Vagina (tissue), 2 donors: ENCODE data around the gene SLCO2A1. TPM values are rescaled to one million over a fixed set of nuclear protein-coding genes. Genes with fewer than 3 reads are reported as not detected.

Experiments
- DNase-seq, 2 donors: peaks; one replicate each; pipeline ENCODE4 v3.0.0-alpha.2; 2017; ENCODE audit errors: extremely low spot score in 2 of 2
- H3K27ac ChIP-seq: fragments of 200-600 bp; sonication (generic); one replicate; pipeline ENCODE4 v1.5.1; 2019
- H3K27me3 ChIP-seq: fragments of 200-600 bp; sonication (generic); one replicate; pipeline ENCODE4 v1.5.1; 2019
- H3K36me3 ChIP-seq, 2 donors: fragments of 200-600 bp; sonication (generic); one replicate each; pipeline ENCODE4 v1.5.1; 2017 to 2019
- H3K4me1 ChIP-seq: fragments of 200-600 bp; sonication (generic); one replicate; pipeline ENCODE4 v1.5.1; 2019
- H3K4me3 ChIP-seq, 2 donors: fragments of 200-600 bp; sonication (generic); 1 replicate in 1 of 2; 2 replicates in 1 of 2; pipeline ENCODE4 v1.5.1; 2016 to 2019
- H3K9me3 ChIP-seq: fragments of 200-600 bp; sonication (generic); one replicate; pipeline ENCODE4 v1.5.1; 2019
- CTCF ChIP-seq, 3 experiments: fragments of 450-650 bp in 2 of 3; fragments of 200-600 bp in 1 of 3; sonication (generic) in 1 of 3; IDR thresholded peaks; one replicate each; pipeline ENCODE4 v1.5.1; 2017 to 2019; ENCODE audit warnings: antibody characterized with exemption in 3 of 3, mild to moderate bottlenecking in 2 of 3, moderate library complexity in 2 of 3
- POLR2A ChIP-seq, 2 donors: fragments of 450-650 bp; IDR thresholded peaks; one replicate each; pipeline ENCODE4 v1.6.1; 2017; ENCODE audit warnings: antibody characterized with exemption in 2 of 2, mild to moderate bottlenecking in 2 of 2, moderate library complexity in 2 of 2
- POLR2AphosphoS5 ChIP-seq, 2 donors: sonication (generic); formaldehyde crosslinking; IDR thresholded peaks; one replicate each; pipeline ENCODE4 v1.9.0; 2017; ENCODE audit warnings: antibody characterized with exemption in 2 of 2, mild to moderate bottlenecking in 2 of 2, low read depth in 1 of 2; ENCODE audit not compliant: insufficient read depth in 1 of 2
- intact Hi-C: fragments of 100-400 bp; cut with DNase I; formaldehyde crosslinking; loops from one replicate; pipeline ENCODE4 v1.15.1; 2023
- total RNA-seq: library from RNA; depleted of rRNA; stranded (reverse); fragments of >200 nt; gene quantifications from one replicate; pipeline ENCODE4 v1.2.3, GENCODE V29; 2016

The SLCO2A1 gene
- total RNA-seq, 1 donor from 2014 or later, result 40.3 TPM

- peak in 1 of 2 donors; percentile 71 for DNase-seq
- TF ChIP-seq POLR2A (IDR thresholded peaks at IDR 0.05) (no peak), POLR2AphosphoS5 (IDR thresholded peaks at IDR 0.05; ENCODE audit: insufficient read depth in 1 of 2, low read depth in 1 of 2) (no peak), CTCF (IDR thresholded peaks at IDR 0.05) (no peak)
- H3K4me1 ChIP-seq, result peaks cover 20% of the 10 kb centered on the region
- H3K27ac ChIP-seq, result no peak overlapping the region
- H3K36me3 ChIP-seq, result no peaks in the 10 kb centered on the region
- H3K9me3 ChIP-seq, result no peaks in the 10 kb centered on the region
- intact Hi-C loops, result no loop called here
- H3K4me3 ChIP-seq, result peak overlapping the region; percentile 52 to 61
- H3K27me3 ChIP-seq, result no peaks in the 10 kb centered on the region
Measured at GRCh38 chr3:134028486-134029255, 1.1 kb downstream of the SLCO2A1 start.

GRCh38 chr3:134027631-134028030, 2.1 kb downstream of the SLCO2A1 start:
- H3K36me3 ChIP-seq, result no peaks in the 10 kb centered on the region
- H3K4me3 ChIP-seq, result peak overlapping the region in 1 of 2 donors; percentile 61
- peaks cover 20% of the 10 kb centered on the region for H3K4me1 ChIP-seq
- TF ChIP-seq POLR2A (IDR thresholded peaks at IDR 0.05), result no peak
- TF ChIP-seq CTCF (IDR thresholded peaks at IDR 0.05), result no peak
- no peak for TF ChIP-seq POLR2AphosphoS5 (IDR thresholded peaks at IDR 0.05; ENCODE audit: insufficient read depth in 1 of 2, low read depth in 1 of 2)
- H3K27me3 ChIP-seq, result no peaks in the 10 kb centered on the region
- no peaks in the 10 kb centered on the region for H3K9me3 ChIP-seq
- peak in 1 of 2 donors; percentile 32 for DNase-seq
- no peak overlapping the region for H3K27ac ChIP-seq
- intact Hi-C loops, result no loop called here

- no peaks in the 10 kb centered on the region for H3K36me3 ChIP-seq
- no peaks in the 10 kb centered on the region for H3K9me3 ChIP-seq
- TF ChIP-seq POLR2A (IDR thresholded peaks at IDR 0.05), result no peak
- no peak for TF ChIP-seq POLR2AphosphoS5 (IDR thresholded peaks at IDR 0.05; ENCODE audit: insufficient read depth in 1 of 2, low read depth in 1 of 2)
- no peak for TF ChIP-seq CTCF (IDR thresholded peaks at IDR 0.05)
- no peak overlapping the region for H3K27ac ChIP-seq
- no peaks in the 10 kb centered on the region for H3K4me1 ChIP-seq
- no peaks in the 10 kb centered on the region for H3K27me3 ChIP-seq
- DNase-seq, result peak in 1 of 2 donors; percentile 52
- H3K4me3 ChIP-seq, result no peak overlapping the region
- intact Hi-C loops, result no loop called here
Measured at GRCh38 chr3:134020135-134020680, 9.5 kb downstream of the SLCO2A1 start.

GRCh38 chr3:134018850-134019249, 10.9 kb downstream of the SLCO2A1 start:
- Histone ChIP-seq H3K4me1 (no peaks in the 10 kb centered on the region), H3K36me3 (no peaks in the 10 kb centered on the region), H3K9me3 (no peaks in the 10 kb centered on the region), H3K27me3 (no peaks in the 10 kb centered on the region), H3K4me3 (no peak overlapping the region), H3K27ac (no peak overlapping the region)
- TF ChIP-seq CTCF (IDR thresholded peaks at IDR 0.05) (no peak), POLR2A (IDR thresholded peaks at IDR 0.05) (no peak), POLR2AphosphoS5 (IDR thresholded peaks at IDR 0.05; ENCODE audit: insufficient read depth in 1 of 2, low read depth in 1 of 2) (no peak)
- intact Hi-C loops, result no loop called here
- peak in 1 of 2 donors; percentile 54 for DNase-seq

- intact Hi-C loops, result no loop called here
- Histone ChIP-seq H3K4me3 (no peak overlapping the region), H3K27me3 (no peaks in the 10 kb centered on the region), H3K27ac (no peak overlapping the region), H3K4me1 (peaks cover under 1% of the 10 kb centered on the region), H3K36me3 (no peaks in the 10 kb centered on the region), H3K9me3 (no peaks in the 10 kb centered on the region)
- no peak for TF ChIP-seq POLR2AphosphoS5 (IDR thresholded peaks at IDR 0.05; ENCODE audit: insufficient read depth in 1 of 2, low read depth in 1 of 2)
- no peak for TF ChIP-seq POLR2A (IDR thresholded peaks at IDR 0.05)
- no peak for TF ChIP-seq CTCF (IDR thresholded peaks at IDR 0.05)
- DNase-seq, result peak in 1 of 2 donors; percentile 20
Measured at GRCh38 chr3:134018406-134018805, 11.3 kb downstream of the SLCO2A1 start.
